ENCODE results near the gene CMTM3.
"Not testable (repeated sequence)": the region's sequence is repeated elsewhere in the genome, so short reads cannot be mapped to it uniquely, and the experiment has no call there.

Gene CMTM3

GRCh38 chr16:66609139-66609510 is 4.6 kb downstream of the CMTM3 start:
- H3K4me3 ChIP-seq (replicated peaks; ENCODE audit: insufficient read depth, low read length): no peak overlapping the region
- no peak for DNase-seq (ENCODE audit: low read depth in 1 of 2, low spot score in 1 of 2)
- no peak overlapping the region for H3K27ac ChIP-seq (replicated peaks)
- H3K27me3 ChIP-seq (ENCODE audit: insufficient read depth, poor library complexity, severe bottlenecking): no peaks in the 10 kb centered on the region
- TF ChIP-seq SPI1 (IDR thresholded peaks at IDR 0.05; ENCODE audit: borderline replicate concordance, low read depth) (no peak), REST (IDR thresholded peaks at IDR 0.05; ENCODE audit: insufficient replicate concordance, low read depth) (no peak), CTCF (IDR thresholded peaks at IDR 0.05; ENCODE audit: insufficient read depth, low read length) (no peak), POLR2AphosphoS5 (IDR thresholded peaks at IDR 0.05; ENCODE audit: low read depth) (no peak), GABPA (IDR thresholded peaks at IDR 0.05; ENCODE audit: low read depth) (no peak)

- Histone ChIP-seq H3K4me3 (replicated peaks; ENCODE audit: insufficient read depth, low read length) (no peak overlapping the region), H3K27ac (replicated peaks) (no peak overlapping the region), H3K27me3 (ENCODE audit: insufficient read depth, poor library complexity, severe bottlenecking) (no peaks in the 10 kb centered on the region)
- DNase-seq (ENCODE audit: low read depth in 1 of 2, low spot score in 1 of 2): no peak
- TF ChIP-seq POLR2AphosphoS5 (IDR thresholded peaks at IDR 0.05; ENCODE audit: low read depth): no peak
- TF ChIP-seq REST (IDR thresholded peaks at IDR 0.05; ENCODE audit: insufficient replicate concordance, low read depth): no peak
- TF ChIP-seq SPI1 (IDR thresholded peaks at IDR 0.05; ENCODE audit: borderline replicate concordance, low read depth): no peak
- no peak for TF ChIP-seq CTCF (IDR thresholded peaks at IDR 0.05; ENCODE audit: insufficient read depth, low read length)
- no peak for TF ChIP-seq GABPA (IDR thresholded peaks at IDR 0.05; ENCODE audit: low read depth)
These were observed 5.8 kb downstream of the CMTM3 start for GRCh38 chr16:66610111-66610820.

GRCh38 chr16:66611911-66612310 is 7.4 kb downstream of the CMTM3 start:
- H3K27me3 ChIP-seq (ENCODE audit: insufficient read depth, poor library complexity, severe bottlenecking); DNase-seq (ENCODE audit: low read depth in 1 of 2, low spot score in 1 of 2); H3K4me3 ChIP-seq (replicated peaks; ENCODE audit: insufficient read depth, low read length); H3K27ac ChIP-seq (replicated peaks): not testable (repeated sequence)

- H3K27me3 ChIP-seq (ENCODE audit: insufficient read depth, poor library complexity, severe bottlenecking): no peaks in the 10 kb centered on the region
These were observed 7.9 kb downstream of the CMTM3 start for GRCh38 chr16:66612422-66612821.

GRCh38 chr16:66614161-66614802 is 9.8 kb downstream of the CMTM3 start:
- no peak overlapping the region for H3K4me3 ChIP-seq (replicated peaks; ENCODE audit: insufficient read depth, low read length)
- DNase-seq (ENCODE audit: low read depth in 1 of 2, low spot score in 1 of 2): no peak

More at GRCh38 chr16:66612422-66612821, 7.9 kb downstream of the CMTM3 start:
- no peak for TF ChIP-seq GABPA (IDR thresholded peaks at IDR 0.05; ENCODE audit: low read depth)
- Histone ChIP-seq H3K27ac (replicated peaks) (no peak overlapping the region), H3K4me3 (replicated peaks; ENCODE audit: insufficient read depth, low read length) (no peak overlapping the region)
- no peak for DNase-seq (ENCODE audit: low read depth in 1 of 2, low spot score in 1 of 2)

More at GRCh38 chr16:66614161-66614802, 9.8 kb downstream of the CMTM3 start:
- Histone ChIP-seq H3K27me3 (ENCODE audit: insufficient read depth, poor library complexity, severe bottlenecking) (no peaks in the 10 kb centered on the region), H3K27ac (replicated peaks) (no peak overlapping the region)
- TF ChIP-seq CTCF (IDR thresholded peaks at IDR 0.05; ENCODE audit: insufficient read depth, low read length) (no peak), POLR2AphosphoS5 (IDR thresholded peaks at IDR 0.05; ENCODE audit: low read depth) (no peak), GABPA (IDR thresholded peaks at IDR 0.05; ENCODE audit: low read depth) (no peak), REST (IDR thresholded peaks at IDR 0.05; ENCODE audit: insufficient replicate concordance, low read depth) (no peak), SPI1 (IDR thresholded peaks at IDR 0.05; ENCODE audit: borderline replicate concordance, low read depth) (no peak)

Data from HL-60 (cell line).